VCaP (cell line): Measurements from ENCODE around the gene SYTL1.
A peak's percentile ranks its signal among the peaks of the same experiment; 100 is the strongest.

Source experiments
- H3K27ac ChIP-seq: fragments of 450-650 bp; 2 replicates; pipeline ENCODE4 v1.5.1; 2017
- TF ChIP-seq, protein P1 (sequence below): fragments of 450-650 bp; conservative IDR thresholded peaks from 2 replicates; pipeline ENCODE4 v1.5.1; 2017; ENCODE audit warnings: mild to moderate bottlenecking, moderate library complexity

Gene SYTL1

DNA sequence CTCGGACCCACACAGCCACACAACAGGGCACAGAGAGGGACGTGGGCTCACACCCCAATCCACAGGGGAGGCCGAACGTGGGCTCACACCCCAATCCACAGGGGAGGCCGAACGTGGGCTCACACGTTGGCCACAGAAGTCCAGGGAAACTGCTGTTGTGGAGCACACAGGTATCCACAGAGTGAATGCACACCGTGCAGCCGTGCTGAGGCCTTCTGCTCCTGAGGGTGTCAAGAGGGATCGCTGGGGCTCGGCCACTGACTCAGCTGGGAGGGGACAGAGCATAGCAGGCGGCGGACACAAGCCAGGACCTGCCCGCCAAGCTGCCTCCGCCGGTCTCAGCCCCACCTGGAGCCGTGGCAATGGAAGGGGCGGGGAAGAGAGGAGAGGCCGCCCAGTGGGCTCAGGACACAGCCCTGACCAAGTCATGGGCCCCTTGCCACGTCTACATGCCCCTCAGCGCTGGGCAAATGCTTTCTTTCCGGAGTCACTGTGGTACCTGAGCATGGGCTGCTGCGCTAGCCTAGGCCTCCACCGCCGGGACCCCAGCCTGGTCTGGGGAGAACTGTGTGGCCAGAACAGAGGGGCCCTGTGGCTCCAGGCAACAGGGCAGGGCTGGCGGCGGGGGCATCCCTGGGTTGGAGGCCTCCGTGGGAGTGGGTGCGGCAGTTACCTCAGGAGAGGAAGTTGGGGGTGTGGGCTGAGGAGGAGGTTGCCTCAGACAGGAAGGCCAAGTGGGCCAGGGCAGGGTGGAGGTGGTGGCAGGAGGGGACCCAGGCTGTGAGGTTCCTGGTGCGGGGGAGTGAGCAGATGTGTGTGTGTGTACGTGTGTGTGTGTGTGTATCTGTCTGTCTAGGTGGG is 1.2 kb downstream of the SYTL1 start:
- TF ChIP-seq, protein P1, sequence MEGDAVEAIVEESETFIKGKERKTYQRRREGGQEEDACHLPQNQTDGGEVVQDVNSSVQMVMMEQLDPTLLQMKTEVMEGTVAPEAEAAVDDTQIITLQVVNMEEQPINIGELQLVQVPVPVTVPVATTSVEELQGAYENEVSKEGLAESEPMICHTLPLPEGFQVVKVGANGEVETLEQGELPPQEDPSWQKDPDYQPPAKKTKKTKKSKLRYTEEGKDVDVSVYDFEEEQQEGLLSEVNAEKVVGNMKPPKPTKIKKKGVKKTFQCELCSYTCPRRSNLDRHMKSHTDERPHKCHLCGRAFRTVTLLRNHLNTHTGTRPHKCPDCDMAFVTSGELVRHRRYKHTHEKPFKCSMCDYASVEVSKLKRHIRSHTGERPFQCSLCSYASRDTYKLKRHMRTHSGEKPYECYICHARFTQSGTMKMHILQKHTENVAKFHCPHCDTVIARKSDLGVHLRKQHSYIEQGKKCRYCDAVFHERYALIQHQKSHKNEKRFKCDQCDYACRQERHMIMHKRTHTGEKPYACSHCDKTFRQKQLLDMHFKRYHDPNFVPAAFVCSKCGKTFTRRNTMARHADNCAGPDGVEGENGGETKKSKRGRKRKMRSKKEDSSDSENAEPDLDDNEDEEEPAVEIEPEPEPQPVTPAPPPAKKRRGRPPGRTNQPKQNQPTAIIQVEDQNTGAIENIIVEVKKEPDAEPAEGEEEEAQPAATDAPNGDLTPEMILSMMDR = no peak
- H3K27ac ChIP-seq = peak overlapping the region; percentile 80

DNA sequence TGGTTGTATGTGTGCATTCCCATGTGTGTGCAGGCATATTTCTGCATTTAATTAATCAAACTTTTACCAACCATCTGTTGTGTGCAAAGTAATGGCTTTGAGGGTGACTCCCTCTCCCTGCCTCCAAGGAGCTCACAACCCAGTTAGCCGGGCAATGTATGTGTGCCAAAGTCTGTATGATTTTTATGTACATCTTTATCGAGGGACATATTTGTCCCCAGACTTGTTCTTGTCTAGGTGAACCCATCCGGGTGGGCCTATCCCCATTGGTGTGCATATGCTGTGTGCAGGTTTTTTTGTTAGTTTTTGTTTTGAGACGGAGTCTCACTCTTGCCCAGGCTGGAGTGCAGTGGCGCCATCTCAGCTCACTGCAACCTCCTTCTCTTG is 1.8 kb downstream of the SYTL1 start:
- TF ChIP-seq, protein P1 = no peak
- H3K27ac ChIP-seq = peak overlapping the region; percentile 80

DNA sequence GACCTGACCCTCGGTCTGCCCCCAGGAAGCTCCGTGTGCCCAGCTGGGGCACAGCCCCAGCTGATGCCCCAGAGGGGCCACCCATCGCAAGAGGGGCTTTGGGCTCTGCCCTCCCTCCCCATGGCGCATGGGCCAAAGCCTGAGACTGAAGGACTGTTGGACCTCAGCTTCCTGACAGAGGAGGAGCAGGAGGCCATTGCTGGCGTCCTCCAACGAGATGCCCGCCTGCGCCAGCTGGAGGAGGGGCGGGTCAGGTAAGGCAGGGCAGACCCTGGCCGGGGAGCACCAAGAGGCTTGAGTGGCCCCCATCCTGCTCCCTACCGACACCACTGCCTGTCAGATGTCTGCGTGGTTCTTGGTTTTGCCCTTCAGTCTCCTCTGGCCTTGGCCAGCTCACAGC is 3.5 kb downstream of the SYTL1 start:
- H3K27ac ChIP-seq = no peak overlapping the region
- TF ChIP-seq, protein P1 = no peak

DNA sequence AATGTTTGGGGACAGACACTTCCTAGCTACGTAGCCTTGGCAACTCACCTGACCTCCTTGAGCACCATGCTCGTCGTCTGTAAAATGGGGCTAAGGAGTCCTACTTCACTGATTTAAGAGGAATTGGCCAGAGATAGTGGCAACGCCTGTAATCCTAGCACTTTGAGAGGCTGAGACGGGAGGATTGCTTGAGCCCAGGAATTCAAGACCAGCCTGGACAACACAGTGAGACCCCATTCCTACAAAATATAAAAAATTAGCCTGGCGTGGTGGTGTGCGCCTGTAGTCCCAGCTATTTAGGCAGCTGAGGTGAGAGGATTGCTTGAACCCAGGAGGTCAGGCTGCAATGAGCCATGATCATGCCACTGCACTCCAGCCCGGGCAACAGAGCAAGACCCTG is 4.5 kb downstream of the SYTL1 start:
- H3K27ac ChIP-seq = no peak overlapping the region
- TF ChIP-seq, protein P1 = no peak

DNA sequence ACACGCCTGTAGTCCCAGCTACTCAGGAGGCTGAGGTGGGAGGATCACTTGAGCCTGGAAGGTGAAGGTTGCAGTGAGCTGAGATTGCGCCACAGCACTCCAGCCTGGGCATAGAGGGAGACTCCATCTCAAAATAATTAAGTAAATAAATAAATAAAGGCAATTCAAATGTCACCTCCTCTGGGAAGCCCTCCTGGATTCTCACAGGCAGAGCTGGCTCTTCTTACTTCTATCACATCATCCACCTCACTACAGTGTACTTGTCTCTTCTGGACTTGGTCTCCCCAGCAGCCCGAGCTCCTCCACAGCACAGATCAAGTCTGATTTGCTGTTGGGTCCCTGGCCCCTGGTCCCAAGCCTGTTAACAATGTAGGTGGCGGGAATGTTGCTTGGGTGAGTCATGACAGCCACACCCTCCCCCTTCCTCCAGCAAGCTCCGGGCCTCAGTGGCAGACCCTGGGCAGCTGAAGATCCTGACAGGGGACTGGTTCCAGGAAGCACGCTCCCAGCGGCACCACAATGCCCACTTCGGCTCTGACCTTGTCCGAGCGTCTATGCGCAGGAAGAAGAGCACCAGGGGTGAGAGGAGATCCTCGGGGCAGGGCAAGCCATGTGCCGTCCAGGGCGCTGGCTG is 5.3 kb downstream of the SYTL1 start:
- TF ChIP-seq, protein P1 = no peak
- H3K27ac ChIP-seq = no peak overlapping the region

DNA sequence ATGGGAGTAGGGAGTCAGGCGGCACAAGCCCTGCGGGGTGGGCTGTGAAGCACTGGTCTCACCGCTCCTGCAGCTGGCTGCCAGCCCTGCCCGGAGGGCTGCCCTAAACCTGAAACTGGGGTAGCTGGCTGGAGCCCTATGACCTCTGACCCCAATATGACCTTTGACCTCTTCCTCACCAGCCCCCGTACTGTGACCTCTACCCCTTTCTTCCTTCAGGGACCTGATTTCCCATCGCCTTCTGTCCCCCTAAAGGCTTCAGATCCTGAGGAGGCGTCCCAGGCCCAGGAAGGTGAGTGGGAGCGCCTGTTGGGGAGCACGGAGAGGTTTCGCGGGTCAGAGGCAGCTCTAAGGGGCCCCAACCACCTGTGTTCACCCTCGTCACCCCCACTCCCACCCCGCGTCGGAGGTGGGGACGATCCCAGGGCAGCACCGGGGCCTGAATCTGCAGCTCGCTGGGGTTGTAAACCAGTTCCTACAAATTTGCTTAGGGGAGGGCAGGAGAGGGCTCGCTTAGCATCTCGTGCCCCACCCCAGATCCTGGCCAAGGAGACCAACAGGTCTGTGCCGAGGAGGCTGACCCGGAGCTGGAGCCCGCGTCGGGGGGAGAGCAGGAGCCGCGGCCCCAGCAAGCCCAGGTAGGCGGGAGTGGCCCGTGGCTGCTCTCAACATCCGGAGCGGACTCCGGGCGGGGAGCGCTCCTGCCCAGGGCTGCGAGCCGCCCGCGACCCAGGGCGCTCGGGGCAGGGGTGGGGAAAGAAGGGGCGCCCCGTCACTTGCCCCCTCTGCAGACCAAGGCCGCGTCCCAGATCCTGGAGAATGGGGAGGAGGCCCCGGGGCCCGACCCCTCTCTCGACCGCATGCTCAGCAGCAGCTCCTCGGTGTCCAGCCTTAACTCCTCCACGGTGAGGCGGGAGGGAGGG is 7.3 kb downstream of the SYTL1 start:
- peak overlapping the region; percentile 91 for H3K27ac ChIP-seq
- TF ChIP-seq, protein P1 = no peak
